PC-9 (cell line): ENCODE measurements around the gene MPP1.

Source experiments
- EZH2 ChIP-seq: fragments of 200-600 bp; sonication (generic); IDR thresholded peaks from 2 replicates; pipeline ENCODE4 v1.8.0; 2017; ENCODE audit warnings: antibody characterized with exemption, low read depth
- TF ChIP-seq, protein P1 (sequence below): fragments of 200-600 bp; sonication (generic); conservative IDR thresholded peaks from 2 replicates; pipeline ENCODE4 v1.6.1; 2017; ENCODE audit warnings: mixed run types, antibody characterized with exemption, mild to moderate bottlenecking, moderate library complexity

DNA sequence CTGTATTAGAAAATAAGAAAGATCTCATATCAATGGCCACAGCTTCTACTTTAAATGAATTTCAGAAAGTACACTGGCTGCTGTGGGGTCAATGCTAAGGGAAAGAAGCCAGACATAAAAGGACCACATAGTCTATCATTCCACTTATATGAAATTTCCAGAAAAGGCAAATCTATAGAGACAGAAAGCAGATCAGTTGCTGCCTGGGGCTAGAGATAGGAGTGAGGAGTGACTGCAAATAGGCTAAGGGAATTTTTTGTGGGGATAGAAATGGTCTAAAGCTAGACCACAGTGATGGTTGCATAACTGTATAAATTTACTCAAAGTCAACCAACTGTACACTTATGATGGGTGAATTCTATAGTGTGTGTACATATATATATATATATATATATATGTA lies 62.7 kb downstream of the MPP1 start:
- TF ChIP-seq, protein P1, sequence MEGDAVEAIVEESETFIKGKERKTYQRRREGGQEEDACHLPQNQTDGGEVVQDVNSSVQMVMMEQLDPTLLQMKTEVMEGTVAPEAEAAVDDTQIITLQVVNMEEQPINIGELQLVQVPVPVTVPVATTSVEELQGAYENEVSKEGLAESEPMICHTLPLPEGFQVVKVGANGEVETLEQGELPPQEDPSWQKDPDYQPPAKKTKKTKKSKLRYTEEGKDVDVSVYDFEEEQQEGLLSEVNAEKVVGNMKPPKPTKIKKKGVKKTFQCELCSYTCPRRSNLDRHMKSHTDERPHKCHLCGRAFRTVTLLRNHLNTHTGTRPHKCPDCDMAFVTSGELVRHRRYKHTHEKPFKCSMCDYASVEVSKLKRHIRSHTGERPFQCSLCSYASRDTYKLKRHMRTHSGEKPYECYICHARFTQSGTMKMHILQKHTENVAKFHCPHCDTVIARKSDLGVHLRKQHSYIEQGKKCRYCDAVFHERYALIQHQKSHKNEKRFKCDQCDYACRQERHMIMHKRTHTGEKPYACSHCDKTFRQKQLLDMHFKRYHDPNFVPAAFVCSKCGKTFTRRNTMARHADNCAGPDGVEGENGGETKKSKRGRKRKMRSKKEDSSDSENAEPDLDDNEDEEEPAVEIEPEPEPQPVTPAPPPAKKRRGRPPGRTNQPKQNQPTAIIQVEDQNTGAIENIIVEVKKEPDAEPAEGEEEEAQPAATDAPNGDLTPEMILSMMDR, result no peak
- TF ChIP-seq EZH2, result no peak
